NB4 (cell line): ENCODE data around the gene TTPAL.

Source experiments
- DNase-seq: peaks from one replicate; pipeline ENCODE4 v3.0.0; 2010; ENCODE audit warnings: low read depth
- H3K4me3 ChIP-seq: one replicate; pipeline ENCODE4 v1.5.1; 2011; ENCODE audit warnings: mild to moderate bottlenecking, low read depth, low read length, moderate library complexity
- CTCF ChIP-seq: IDR thresholded peaks from one replicate; pipeline ENCODE4 v1.5.1; 2012; ENCODE audit warnings: low read depth, low read length
- MYC ChIP-seq: IDR thresholded peaks from 2 replicates; pipeline ENCODE4 v1.6.1; 2011; ENCODE audit warnings: low read depth, low read length
- POLR2A ChIP-seq: IDR thresholded peaks from 2 replicates; pipeline ENCODE4 v1.6.1; 2011; ENCODE audit warnings: mild to moderate bottlenecking; ENCODE audit not compliant: insufficient read length; ENCODE audit errors: extremely low read depth
- TF ChIP-seq, protein P1 (sequence below): IDR thresholded peaks from 2 replicates; pipeline ENCODE4 v1.6.1; 2011; ENCODE audit warnings: low read depth, low read length

The TTPAL gene

DNA sequence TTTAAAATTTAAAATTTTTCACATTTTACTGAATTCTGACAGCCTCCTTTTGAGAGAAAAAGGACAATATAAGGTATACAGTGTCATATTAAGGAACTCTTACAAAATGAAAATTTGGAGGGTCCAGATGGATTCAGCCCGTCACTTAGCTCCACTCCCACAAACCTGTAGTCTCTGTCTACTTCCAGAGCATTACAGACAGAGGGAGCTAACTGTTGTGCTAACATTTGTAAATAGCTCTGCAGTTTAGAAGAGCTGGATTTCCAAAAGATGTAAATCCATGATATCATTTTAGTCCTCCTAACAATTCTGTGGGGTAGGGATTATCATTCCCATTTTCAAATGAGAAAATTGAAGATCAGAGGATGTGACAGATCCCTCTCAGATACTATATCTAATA is 62.3 kb downstream of the TTPAL start:
- no peak for DNase-seq
- H3K4me3 ChIP-seq = no peak overlapping the region
- TF ChIP-seq CTCF = no peak
- no peak for TF ChIP-seq MYC
- TF ChIP-seq POLR2A = no peak
- TF ChIP-seq, protein P1, sequence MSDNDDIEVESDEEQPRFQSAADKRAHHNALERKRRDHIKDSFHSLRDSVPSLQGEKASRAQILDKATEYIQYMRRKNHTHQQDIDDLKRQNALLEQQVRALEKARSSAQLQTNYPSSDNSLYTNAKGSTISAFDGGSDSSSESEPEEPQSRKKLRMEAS = no peak

DNA sequence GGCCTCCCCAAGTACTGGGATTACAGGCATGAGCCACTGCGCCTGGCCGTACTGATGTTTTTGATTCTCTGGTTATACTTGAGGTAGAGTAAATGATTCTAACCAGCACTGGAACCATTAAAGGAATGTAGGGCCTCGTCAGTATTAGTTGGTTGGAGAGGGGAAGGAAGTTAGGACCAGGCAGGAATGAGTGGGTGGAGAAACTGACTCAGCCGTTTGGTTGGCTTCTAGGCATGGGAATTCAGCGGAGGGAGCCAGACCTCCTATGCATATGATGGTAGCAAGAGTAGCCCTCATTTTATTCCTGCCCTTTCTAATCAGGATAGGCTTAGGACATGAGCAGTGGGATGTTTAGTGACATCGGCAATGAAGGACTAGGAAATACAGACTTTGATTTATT is 65.2 kb downstream of the TTPAL start:
- no peak overlapping the region for H3K4me3 ChIP-seq
- no peak for TF ChIP-seq MYC
- no peak for TF ChIP-seq CTCF
- TF ChIP-seq POLR2A = no peak
- TF ChIP-seq, protein P1 = no peak
- DNase-seq = no peak

- no peak overlapping the region for H3K4me3 ChIP-seq
- no peak for DNase-seq
- TF ChIP-seq, protein P1 = no peak
- TF ChIP-seq POLR2A (no peak), MYC (no peak), CTCF (no peak)
Observed at GRCh38 chr20:44541992-44542391, 66.3 kb downstream of the TTPAL start.

DNA sequence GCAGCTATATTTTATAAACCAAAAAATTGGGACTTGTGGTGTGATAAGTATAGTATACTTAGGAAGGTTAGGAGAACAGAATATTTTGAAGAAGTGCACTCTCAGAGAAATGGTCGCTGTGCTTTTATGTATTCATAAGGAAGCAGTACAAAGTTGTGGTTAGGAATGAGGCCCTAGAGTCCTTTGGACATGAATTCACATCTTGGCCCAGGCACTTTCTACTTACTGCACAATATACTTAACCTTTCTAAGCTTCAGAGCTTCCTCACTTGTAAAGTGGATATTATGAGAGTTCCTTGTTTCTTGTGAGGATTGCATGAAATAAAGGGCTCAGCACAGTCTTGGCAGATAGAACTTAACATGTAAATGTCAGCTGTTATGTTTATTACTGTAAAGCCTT is 67.2 kb downstream of the TTPAL start:
- TF ChIP-seq MYC (no peak), CTCF (no peak), POLR2A (no peak)
- TF ChIP-seq, protein P1 = no peak
- no peak overlapping the region for H3K4me3 ChIP-seq
- peak; percentile 33 for DNase-seq

- no peak overlapping the region for H3K4me3 ChIP-seq
- TF ChIP-seq CTCF (no peak), MYC (no peak), POLR2A (no peak)
- TF ChIP-seq, protein P1 = no peak
- DNase-seq = no peak
Observed at GRCh38 chr20:44543358-44543757, 67.7 kb downstream of the TTPAL start.
